MM.1S (cell line): ENCODE data around the gene CARD9.
"Not testable (repeated sequence)": the region's sequence is repeated elsewhere in the genome, so short reads cannot be mapped to it uniquely, and the experiment has no call there.

ENCODE experiments used
- DNase-seq: peaks from one replicate; pipeline ENCODE4 v3.0.0-alpha.2; 2015
- H2AFZ ChIP-seq: fragments of 300-600 bp; sonication (generic); 2 replicates; pipeline ENCODE4 v1.6.0; 2016; ENCODE audit warnings: antibody characterized with exemption, low read length
- H3F3A ChIP-seq: fragments of 300-600 bp; sonication (generic); 2 replicates; pipeline ENCODE4 v1.6.1; 2016; ENCODE audit warnings: mild to moderate bottlenecking, antibody characterized with exemption, low read length, moderate library complexity, mixed read lengths; ENCODE audit not compliant: insufficient read depth
- H3K27ac ChIP-seq: fragments of 300-600 bp; sonication (generic); 2 replicates; pipeline ENCODE4 v1.5.1; 2016; ENCODE audit warnings: mild to moderate bottlenecking, low read length
- H3K27me3 ChIP-seq: fragments of 300-600 bp; sonication (generic); replicated peaks from 2 replicates; pipeline ENCODE4 v1.6.0; 2016; ENCODE audit warnings: low read length; ENCODE audit not compliant: insufficient read depth
- H3K36me3 ChIP-seq: fragments of 300-600 bp; sonication (generic); replicated peaks from 2 replicates; pipeline ENCODE4 v1.6.1; 2016; ENCODE audit warnings: mild to moderate bottlenecking, low read length, mixed read lengths; ENCODE audit not compliant: insufficient read depth
- H3K4me1 ChIP-seq: fragments of 300-600 bp; sonication (generic); 2 replicates; pipeline ENCODE4 v1.6.1; 2016; ENCODE audit warnings: low read length, mixed read lengths
- H3K4me2 ChIP-seq: fragments of 300-600 bp; sonication (generic); 2 replicates; pipeline ENCODE4 v1.6.0; 2016; ENCODE audit warnings: low read depth, low read length
- H3K4me3 ChIP-seq: fragments of 300-600 bp; sonication (generic); 2 replicates; pipeline ENCODE4 v1.5.1; 2016; ENCODE audit warnings: low read length, mixed read lengths
- H3K79me2 ChIP-seq: fragments of 300-600 bp; sonication (generic); 2 replicates; pipeline ENCODE4 v1.6.1; 2016; ENCODE audit warnings: mixed run types, low read length, mixed read lengths
- H3K9ac ChIP-seq: fragments of 300-600 bp; sonication (generic); 2 replicates; pipeline ENCODE4 v1.6.1; 2016; ENCODE audit warnings: low read length, mixed read lengths
- H3K9me2 ChIP-seq: fragments of 300-600 bp; sonication (generic); replicated peaks from 2 replicates; pipeline ENCODE4 v1.6.1; 2016; ENCODE audit warnings: mild to moderate bottlenecking, low read length, mixed read lengths; ENCODE audit not compliant: insufficient read depth
- H3K9me3 ChIP-seq: fragments of 300-600 bp; sonication (generic); replicated peaks from 2 replicates; pipeline ENCODE4 v1.6.1; 2016; ENCODE audit warnings: mild to moderate bottlenecking, low read length, mixed read lengths; ENCODE audit not compliant: insufficient read depth
- H4K20me1 ChIP-seq: fragments of 300-600 bp; sonication (generic); 2 replicates; pipeline ENCODE4 v1.6.1; 2016; ENCODE audit warnings: mild to moderate bottlenecking, low read length, moderate library complexity, mixed read lengths; ENCODE audit not compliant: insufficient read depth
- CTCF ChIP-seq: fragments of 300-600 bp; sonication (generic); IDR thresholded peaks from 2 replicates; pipeline ENCODE4 v1.5.1; 2016; ENCODE audit warnings: antibody characterized with exemption, low read length, mixed read lengths
- EZH2 ChIP-seq: fragments of 300-600 bp; sonication (generic); optimal IDR thresholded peaks from 2 replicates; pipeline ENCODE3; 2017; ENCODE audit warnings: low read depth, mild to moderate bottlenecking, antibody characterized with exemption, low read length, mixed read lengths
- EZH2phosphoT487 ChIP-seq: fragments of 300-600 bp; sonication (generic); IDR thresholded peaks from 2 replicates; pipeline ENCODE4 v1.6.1; 2018; ENCODE audit warnings: antibody characterized with exemption, low read length

CARD9 gene

GRCh38 chr9:136353088-136353487 is 20.4 kb downstream of the CARD9 start:
- H3K4me2 ChIP-seq: no peak overlapping the region
- H3K9ac ChIP-seq: no peak overlapping the region
- TF ChIP-seq CTCF (no peak), EZH2phosphoT487 (no peak), EZH2 (no peak)
- H3F3A ChIP-seq: no peaks in the 10 kb centered on the region
- no peaks in the 10 kb centered on the region for H3K9me3 ChIP-seq
- no peak overlapping the region for H2AFZ ChIP-seq
- H4K20me1 ChIP-seq: no peaks in the 10 kb centered on the region
- H3K9me2 ChIP-seq: no peaks in the 10 kb centered on the region
- H3K27ac ChIP-seq: no peak overlapping the region
- no peak overlapping the region for H3K4me3 ChIP-seq
- H3K27me3 ChIP-seq: peaks cover 86% of the 10 kb centered on the region
- no peaks in the 10 kb centered on the region for H3K36me3 ChIP-seq
- no peak for DNase-seq
- no peaks in the 10 kb centered on the region for H3K4me1 ChIP-seq
- H3K79me2 ChIP-seq: no peaks in the 10 kb centered on the region

GRCh38 chr9:136352682-136353081 is 20.8 kb downstream of the CARD9 start:
- Histone ChIP-seq H3K4me3 (no peak overlapping the region), H3K9ac (no peak overlapping the region), H3K4me2 (no peak overlapping the region), H2AFZ (no peak overlapping the region), H3K79me2 (no peaks in the 10 kb centered on the region), H3F3A (no peaks in the 10 kb centered on the region), H3K27ac (no peak overlapping the region), H3K36me3 (no peaks in the 10 kb centered on the region), H3K9me2 (no peaks in the 10 kb centered on the region), H4K20me1 (no peaks in the 10 kb centered on the region), H3K27me3 (peaks cover 90% of the 10 kb centered on the region), H3K9me3 (no peaks in the 10 kb centered on the region), H3K4me1 (no peaks in the 10 kb centered on the region)
- TF ChIP-seq CTCF (no peak), EZH2phosphoT487 (no peak), EZH2 (no peak)
- DNase-seq: no peak

- H3K9me2 ChIP-seq, H3K9me3 ChIP-seq, H3K9ac ChIP-seq, H3K36me3 ChIP-seq, H3K4me2 ChIP-seq, H3K4me3 ChIP-seq, H3K27ac ChIP-seq, H3F3A ChIP-seq, H2AFZ ChIP-seq, H3K4me1 ChIP-seq, DNase-seq, H4K20me1 ChIP-seq, H3K79me2 ChIP-seq: not testable (repeated sequence)
- peaks cover 91% of the 10 kb centered on the region for H3K27me3 ChIP-seq
These were observed 21.6 kb downstream of the CARD9 start for GRCh38 chr9:136351868-136352267.

- no peak for TF ChIP-seq EZH2
- no peak overlapping the region for H2AFZ ChIP-seq
- no peaks in the 10 kb centered on the region for H3K4me1 ChIP-seq
- H3K27me3 ChIP-seq: peaks cover 91% of the 10 kb centered on the region
- H3K79me2 ChIP-seq: no peaks in the 10 kb centered on the region
- no peaks in the 10 kb centered on the region for H3F3A ChIP-seq
- H3K9ac ChIP-seq: no peak overlapping the region
- H3K4me3 ChIP-seq: no peak overlapping the region
- H4K20me1 ChIP-seq: no peaks in the 10 kb centered on the region
- DNase-seq: no peak
- no peaks in the 10 kb centered on the region for H3K9me2 ChIP-seq
- no peaks in the 10 kb centered on the region for H3K9me3 ChIP-seq
- H3K36me3 ChIP-seq: no peaks in the 10 kb centered on the region
- H3K27ac ChIP-seq: no peak overlapping the region
- no peak overlapping the region for H3K4me2 ChIP-seq
These were observed 22.1 kb downstream of the CARD9 start for GRCh38 chr9:136351252-136351800.
